ENCODE results near the gene DPM3. TPM values are rescaled to one million over a fixed set of nuclear protein-coding genes. Genes with fewer than 3 reads are reported as not detected.

The DPM3 gene
- total RNA-seq, 1 experiment from 2014 or later = 73.5 TPM

GRCh38 chr1:155091071-155092051, 49.0 kb downstream of the DPM3 start (continued):
- TF ChIP-seq GABPB1 (CRISPR knock-in tag; IDR thresholded peaks at IDR 0.05) (0 out of 2 replicates have a peak, but pooled peaks have one; percentile 52), USF2 (CRISPR knock-in tag; IDR thresholded peaks at IDR 0.05) (peak; percentile 73), MAX (CRISPR knock-in tag; IDR thresholded peaks at IDR 0.05) (peak; percentile 79; the same call in 1 of the 2 replicates), CTCF (IDR thresholded peaks at IDR 0.05) (peak; percentile 99)

Other genes with a start within 250 kb of the DPM3 start
- 26.8 to 38.7 TPM (median 36.8 TPM) in 3 replicates for gene PMVK, start 203.8 kb downstream of the DPM3 start, total RNA-seq (2021)
- 26.5 to 30.7 TPM (median 28.4 TPM) in 3 replicates for gene PBXIP1, start 184.4 kb downstream of the DPM3 start, total RNA-seq (2021)
- gene PYGO2, start 178.7 kb downstream of the DPM3 start, total RNA-seq (2021) = 37.4 to 38.8 TPM (median 38.0 TPM) in 3 replicates
- gene SHC1, start 169.8 kb downstream of the DPM3 start, total RNA-seq (2021) = 180 to 199 TPM (median 180 TPM) in 3 replicates
- gene CKS1B, start 165.8 kb downstream of the DPM3 start, total RNA-seq (2021) = 258 to 301 TPM (median 278 TPM) in 3 replicates
- 71.1 to 88.3 TPM (median 71.2 TPM) in 3 replicates for gene FLAD1, start 157.2 kb downstream of the DPM3 start, total RNA-seq (2021)
- 0.48 to 1.2 TPM in 2 of 3 replicates, not detected in the other for gene LENEP, start 146.9 kb downstream of the DPM3 start, total RNA-seq (2021)
- gene ZBTB7B, start 137.7 kb downstream of the DPM3 start, total RNA-seq (2021) = 29.8 to 32.1 TPM (median 31.5 TPM) in 3 replicates
- 0.83 to 1.8 TPM (median 1.6 TPM) in 3 replicates for gene DCST2, start 106.8 kb downstream of the DPM3 start, total RNA-seq (2021)
- gene DCST1, start 106.7 kb downstream of the DPM3 start, total RNA-seq (2021) = 0.15 TPM in 1 of 3 replicates, not detected in the others
- gene ADAM15, start 89.2 kb downstream of the DPM3 start, total RNA-seq (2021) = 32.1 to 38.4 TPM (median 33.2 TPM) in 3 replicates
- 19.5 to 22.7 TPM (median 22.3 TPM) in 3 replicates for gene EFNA4, start 76.8 kb downstream of the DPM3 start, total RNA-seq (2021)
- gene EFNA3, start 61.7 kb downstream of the DPM3 start, total RNA-seq (2021) = 12.5 to 15.4 TPM (median 15.4 TPM) in 3 replicates
- 6.0 to 7.3 TPM (median 6.5 TPM) in 3 replicates for gene EFNA1, start 12.7 kb downstream of the DPM3 start, total RNA-seq (2021)
- gene SLC50A1, start 4.7 kb downstream of the DPM3 start, total RNA-seq (2021) = 39.0 to 47.8 TPM (median 46.0 TPM) in 3 replicates
- gene KRTCAP2, start 32.8 kb upstream of the DPM3 start, total RNA-seq (2021) = 104 to 161 TPM (median 147 TPM) in 3 replicates
- 20.3 to 22.1 TPM (median 21.4 TPM) in 3 replicates for gene TRIM46, start 33.3 kb upstream of the DPM3 start, total RNA-seq (2021)
- gene THBS3, start 67.4 kb upstream of the DPM3 start, total RNA-seq (2021) = 4.0 to 5.3 TPM (median 5.3 TPM) in 3 replicates
- 57.5 to 62.8 TPM (median 60.4 TPM) in 3 replicates for gene MTX1, start 68.2 kb upstream of the DPM3 start, total RNA-seq (2021)
- gene ENTREP3, start 115.0 kb upstream of the DPM3 start, total RNA-seq (2021) = 65.3 to 67.8 TPM (median 66.6 TPM) in 3 replicates
- 50.0 to 58.8 TPM (median 52.2 TPM) in 3 replicates for gene SCAMP3, start 121.8 kb upstream of the DPM3 start, total RNA-seq (2021)
- 68.2 to 74.9 TPM (median 74.4 TPM) in 3 replicates for gene CLK2, start 133.0 kb upstream of the DPM3 start, total RNA-seq (2021)
- 5.9 to 7.3 TPM (median 6.3 TPM) in 3 replicates for gene HCN3, start 136.9 kb upstream of the DPM3 start, total RNA-seq (2021)
- gene PKLR, start 160.9 kb upstream of the DPM3 start, total RNA-seq (2021) = 1.5 to 2.5 TPM (median 1.6 TPM) in 3 replicates
- 342 to 366 TPM (median 354 TPM) in 3 replicates for gene FDPS, start 168.3 kb upstream of the DPM3 start, total RNA-seq (2021)
- gene RUSC1, start 180.4 kb upstream of the DPM3 start, total RNA-seq (2021) = 51.4 to 68.8 TPM (median 55.3 TPM) in 3 replicates

All from WTC11 (cell line).